GM21526 (cell line): ENCODE results near the gene TRIAP1.
"Not testable (repeated sequence)": the region's sequence is repeated elsewhere in the genome, so short reads cannot be mapped to it uniquely, and the experiment has no call there.

Experiments
- ATAC-seq: cut with Tn5 transposase; IDR thresholded peaks from one replicate; pipeline ENCODE4 v1.9.1; 2021; ENCODE audit warnings: moderate library complexity; ENCODE audit not compliant: unreplicated experiment, low FRiP score

Gene TRIAP1

GRCh38 chr12:120469450-120470149 is 23.4 kb upstream of the TRIAP1 start, which contains the start of gene SRSF9:
Gene SRSF9, minus strand, starts transcription at chr12:120469748. Its CDS starts 139 bp downstream, at chr12:120469609.
- peak; percentile 86 for ATAC-seq

DNA sequence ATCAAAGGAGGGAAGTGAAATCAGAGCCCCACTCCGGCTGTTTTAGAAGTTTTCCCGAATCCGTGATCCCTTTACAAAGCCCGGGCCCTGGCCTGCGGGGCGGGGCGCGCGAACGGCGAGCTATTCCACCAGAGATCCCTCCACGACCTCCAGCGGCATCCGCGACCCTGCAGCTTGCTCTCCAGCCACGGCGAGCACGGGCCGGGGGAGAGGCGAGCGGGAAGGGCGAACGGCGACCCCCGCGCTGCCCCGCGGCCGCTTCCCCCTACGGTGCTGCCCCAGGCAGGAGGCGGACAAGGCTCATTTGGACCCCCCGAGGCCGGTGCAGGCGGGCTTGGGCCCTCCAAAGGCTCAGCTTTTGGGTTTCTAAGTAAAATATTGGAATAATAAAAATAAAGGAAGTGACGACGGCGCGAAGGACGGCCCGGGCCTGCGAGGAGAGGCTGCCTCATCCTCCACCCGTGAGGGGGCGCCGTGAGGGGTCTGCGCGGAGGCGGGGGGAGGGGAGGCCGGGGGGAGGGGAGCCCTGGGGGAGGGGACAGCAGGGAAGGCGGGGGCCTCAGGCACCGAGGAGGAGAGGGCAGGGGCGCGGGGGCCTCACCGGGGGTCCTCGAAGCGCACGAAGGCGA is 22.8 kb upstream of the TRIAP1 start:
- ATAC-seq = peak; percentile 17

- ATAC-seq = no peak
Measured at GRCh38 chr12:120468325-120468820, 22.2 kb upstream of the TRIAP1 start.

DNA sequence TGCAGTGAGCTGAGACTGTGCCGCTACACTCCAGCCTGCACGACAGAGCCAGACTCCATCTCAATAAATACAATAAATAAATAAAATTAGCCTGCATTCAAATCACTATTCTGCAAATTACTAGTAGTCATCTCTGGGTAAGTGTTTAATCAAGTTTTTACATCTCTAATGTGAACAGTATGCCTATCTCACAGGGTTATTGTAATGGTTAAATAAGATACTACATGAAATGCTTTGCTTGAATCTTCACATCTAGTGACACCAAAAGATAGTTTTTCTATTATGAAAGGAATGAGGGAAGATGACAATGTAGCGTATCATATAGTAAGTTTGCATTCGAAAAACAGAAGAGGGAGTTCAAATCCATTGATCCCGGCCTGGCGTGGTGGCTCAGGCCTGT is 21.3 kb upstream of the TRIAP1 start:
- ATAC-seq = no peak

DNA sequence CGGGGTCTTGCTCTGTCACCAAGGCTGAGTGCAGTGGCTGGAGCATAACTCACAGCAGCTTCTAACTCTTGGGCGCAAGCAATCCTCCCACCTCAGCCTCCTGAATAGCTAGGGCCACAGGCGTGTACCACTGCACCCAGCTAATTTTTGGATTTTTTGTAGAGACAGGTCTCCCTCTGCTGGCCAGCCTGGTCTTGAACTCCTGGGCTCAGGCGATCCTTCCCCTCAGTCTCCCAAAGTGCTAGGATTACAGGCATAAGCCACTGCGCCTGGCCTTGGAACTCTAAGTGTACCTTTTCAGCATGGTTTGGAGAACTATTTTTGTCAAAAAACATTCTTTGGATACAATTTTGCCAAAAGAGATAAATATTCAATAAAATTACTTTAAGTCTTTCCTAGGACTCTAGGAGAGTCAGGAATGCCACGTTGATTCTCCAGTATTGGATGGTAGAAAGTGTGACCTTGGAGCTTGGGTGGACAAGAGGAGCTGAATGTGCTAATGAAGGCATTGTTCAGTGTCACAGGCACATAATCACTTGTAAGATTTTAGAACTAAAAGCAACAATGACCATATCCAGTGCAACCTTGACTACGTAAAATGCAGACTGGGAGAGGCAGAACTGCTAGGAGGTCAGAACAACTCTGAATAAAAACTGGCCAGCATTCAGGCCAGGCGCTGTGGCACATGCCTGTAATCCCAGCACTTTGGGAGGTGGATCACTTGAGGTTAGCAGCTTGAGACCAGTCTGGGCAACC is 20.6 kb upstream of the TRIAP1 start:
- no peak for ATAC-seq

GRCh38 chr12:120465756-120466155 is 19.6 kb upstream of the TRIAP1 start:
- no peak for ATAC-seq

GRCh38 chr12:120463712-120464111 is 17.5 kb upstream of the TRIAP1 start:
- no peak for ATAC-seq

DNA sequence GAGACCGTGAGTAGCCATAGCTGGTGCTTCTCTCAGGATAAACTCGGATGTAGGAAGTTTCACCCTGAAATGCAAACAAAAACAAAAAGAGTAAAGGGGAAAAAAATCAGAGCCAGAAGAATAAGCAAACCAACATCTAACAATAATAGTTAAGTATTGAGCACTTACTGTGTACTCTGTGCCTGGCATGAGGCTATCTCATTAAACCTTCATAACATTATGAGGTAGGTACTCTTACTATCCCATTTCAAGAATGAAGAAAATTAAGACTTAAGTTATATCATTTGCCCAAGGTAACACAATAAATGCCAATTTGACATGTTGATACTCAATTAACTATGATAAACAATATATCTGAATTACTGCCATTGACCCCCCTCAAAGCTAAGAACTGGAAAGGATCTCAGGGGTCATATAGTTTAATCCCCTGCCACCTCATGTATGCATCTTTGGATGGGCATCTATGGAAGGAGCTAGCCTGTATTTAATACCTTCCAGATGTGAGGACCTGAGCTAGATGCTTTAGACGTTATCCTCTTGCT is 16.0 kb upstream of the TRIAP1 start:
- no peak for ATAC-seq

- ATAC-seq = no peak
Measured at GRCh38 chr12:120460157-120460556, 14.0 kb upstream of the TRIAP1 start.

GRCh38 chr12:120457133-120457532 is 10.9 kb upstream of the TRIAP1 start:
- no peak for ATAC-seq

DNA sequence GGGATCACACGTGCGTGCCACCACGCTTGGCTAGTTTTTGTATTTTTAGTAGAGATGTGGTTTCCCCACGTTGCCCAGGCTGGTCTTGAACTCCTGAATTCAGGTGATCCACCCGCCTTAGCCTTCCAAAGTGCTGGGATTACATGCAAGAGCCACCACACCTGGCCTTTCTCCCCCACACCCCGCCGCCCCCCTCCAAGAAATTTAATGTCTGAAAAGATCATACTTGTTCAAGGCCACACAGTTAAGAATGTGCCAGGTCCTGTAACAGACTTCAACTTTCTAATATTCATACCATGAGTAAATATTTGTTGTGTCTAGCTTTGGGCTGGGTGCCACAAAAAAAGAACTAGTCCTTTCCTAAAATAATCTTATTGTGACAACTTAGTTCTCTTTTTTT is 9.1 kb upstream of the TRIAP1 start:
- ATAC-seq = no peak

DNA sequence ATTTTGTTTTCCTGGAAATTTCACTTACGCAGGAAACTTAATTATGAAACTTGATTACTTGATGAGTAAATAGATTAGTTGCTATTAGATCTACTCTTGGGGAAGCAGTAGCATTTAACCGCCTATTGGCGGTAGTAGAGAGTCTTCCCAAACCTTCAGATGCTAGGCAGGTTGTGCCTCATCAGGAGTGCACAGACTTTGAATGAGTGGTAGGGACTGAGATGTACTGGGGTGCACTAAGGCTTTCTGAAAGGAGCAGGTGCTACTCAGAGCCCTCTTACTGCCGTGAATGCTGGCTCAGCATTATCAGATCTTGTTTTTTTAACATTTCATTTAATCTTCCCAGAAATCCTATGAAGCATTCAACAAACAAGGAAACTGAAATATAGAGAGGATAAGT is 7.8 kb upstream of the TRIAP1 start:
- ATAC-seq = no peak

DNA sequence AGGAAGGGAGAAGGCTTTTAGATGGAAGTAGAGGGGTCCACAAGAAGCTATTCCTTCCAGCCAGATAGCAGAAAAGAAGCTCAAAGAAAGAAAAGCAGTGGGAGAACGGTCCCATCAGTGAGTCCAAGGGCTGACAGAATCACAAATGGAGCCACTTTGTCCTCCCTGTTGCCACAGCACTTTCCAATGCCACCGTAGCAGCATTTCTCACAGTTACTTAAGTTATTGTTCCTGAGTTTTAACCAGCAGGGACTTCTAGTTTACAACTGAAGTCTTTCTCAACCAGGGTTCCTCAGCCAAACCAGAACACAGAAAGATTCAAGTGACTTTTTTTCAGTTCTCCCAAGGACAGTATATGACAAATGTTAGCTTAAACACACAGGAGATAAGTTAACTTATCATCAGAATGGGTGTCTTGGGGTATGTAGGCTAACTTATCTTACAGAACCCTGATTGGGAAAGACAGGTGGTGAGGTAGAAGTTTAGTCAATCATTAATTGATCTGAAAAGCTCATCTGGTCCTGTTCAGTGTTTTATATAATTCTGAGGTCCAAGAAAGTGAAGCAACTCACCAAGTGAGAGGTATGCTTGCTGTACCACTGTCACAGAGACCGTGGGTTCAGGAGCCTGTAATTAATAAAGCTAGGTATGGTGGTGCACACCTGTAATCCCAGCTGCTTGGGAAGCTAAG is 7.0 kb upstream of the TRIAP1 start:
- ATAC-seq = no peak

- not testable (repeated sequence) for ATAC-seq
Measured at GRCh38 chr12:120452524-120452923, 6.3 kb upstream of the TRIAP1 start.

- no peak for ATAC-seq
Measured at GRCh38 chr12:120447992-120448391, 1.8 kb upstream of the TRIAP1 start.

DNA sequence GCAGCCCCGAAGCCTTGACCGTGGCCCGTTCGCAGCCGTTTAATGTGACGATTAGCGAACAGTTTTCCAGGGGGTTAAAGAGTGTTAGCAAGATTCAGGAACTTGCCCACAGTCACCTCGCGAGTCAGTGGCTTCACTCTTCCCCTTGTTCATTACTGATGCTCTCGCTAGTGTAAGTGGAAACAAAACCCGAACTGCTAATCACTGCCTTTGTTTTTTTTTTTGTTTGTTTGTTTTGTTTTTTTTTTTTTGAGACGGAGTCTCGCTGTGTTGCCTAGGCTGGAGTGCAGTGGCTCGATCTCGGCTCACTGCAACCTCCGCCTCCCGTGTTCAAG is 627 bp upstream of the TRIAP1 start:
- not testable (repeated sequence) for ATAC-seq

DNA sequence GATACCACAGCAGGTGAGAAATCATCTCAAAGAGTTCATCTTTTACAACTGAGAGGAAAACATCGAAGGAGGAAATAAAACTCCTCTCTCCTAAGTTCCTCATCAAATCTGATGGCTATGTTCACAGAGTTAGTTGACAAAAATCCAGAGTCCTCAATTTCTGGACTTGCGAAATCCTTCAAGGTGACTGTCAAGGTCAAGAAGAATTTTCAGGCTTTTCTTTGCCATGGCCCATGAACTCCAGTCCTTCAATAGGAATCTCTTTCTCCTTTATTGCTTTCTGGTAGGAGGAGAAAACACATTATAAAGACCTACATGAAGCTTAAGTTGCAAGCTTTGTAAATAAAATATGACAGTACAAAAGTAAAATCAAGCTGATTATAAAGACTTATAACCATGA is 1.5 kb downstream of the TRIAP1 start:
- no peak for ATAC-seq

- no peak for ATAC-seq
Measured at GRCh38 chr12:120439646-120440247, 6.4 kb downstream of the TRIAP1 start.

GRCh38 chr12:120438495-120439198 is 7.5 kb downstream of the TRIAP1 start:
- peak; percentile 7 for ATAC-seq
